ENCODE measurements around the gene LIG1. TPM values are rescaled to one million over a fixed set of nuclear protein-coding genes. Genes with fewer than 3 reads are reported as not detected.

The LIG1 gene
- total and polyA plus RNA-seq, 9 of the 15 experiments (the other 6 are each of a cell fraction or from before 2014, with no cell fraction given), result 9.6 to 114 (median 71.1) TPM

GRCh38 chr19:48190288-48190884, 20.2 kb upstream of the LIG1 start (continued):
- TF ChIP-seq MNT (conservative IDR thresholded peaks at IDR 0.05), result 0 out of 4 replicates have a peak, but pooled peaks of 1 of the 2 experiments have one; percentile 13

DNA sequence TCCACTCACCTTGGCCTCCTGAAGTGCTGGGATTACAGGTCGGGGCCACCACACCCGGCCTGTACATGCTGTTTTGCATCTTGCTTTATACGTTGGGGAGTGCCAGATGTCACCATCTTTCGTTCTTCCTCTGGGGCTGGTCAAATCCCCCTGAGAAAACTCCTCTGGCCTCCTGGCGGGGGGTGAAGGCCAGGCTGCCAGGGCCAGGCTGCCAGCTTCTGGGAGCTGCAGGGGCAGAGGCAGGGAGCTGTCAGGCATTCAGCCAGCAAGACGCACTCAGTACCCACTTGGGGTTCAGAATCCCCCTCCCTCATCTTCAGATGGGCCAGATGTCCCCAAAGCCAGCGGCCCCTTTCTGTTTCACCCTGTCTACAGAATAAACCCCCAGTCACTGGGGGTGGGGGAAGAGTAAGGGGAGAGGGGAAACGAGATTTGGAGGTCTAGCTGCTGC, 16.4 kb upstream of the LIG1 start:
- no peak overlapping the region for H3K27ac ChIP-seq (ENCODE audit: extremely low read depth, low read depth, low read length)
- CTCF ChIA-PET (ENCODE audit: low intra/inter-chr PET ratio), result no interaction called here
- ATAC-seq (no peak), DNase-seq (ENCODE audit: extremely low read depth in 1 of 4, low spot score in 3 of 4) (no peak), FAIRE-seq (no peak)
- 71% methylated on average over 7 of the region's 8 CpGs for WGBS (ENCODE audit: insufficient coverage, low coverage, missing lambda C conversion rate)
- H3K4me2 ChIP-seq (ENCODE audit: insufficient read depth, low read length), result no peak overlapping the region
- H4K20me1 ChIP-seq (replicated peaks; ENCODE audit: control insufficient read depth, insufficient read depth, low read length), result 0 out of 2 replicates have a peak, but pooled peaks cover 2% of the 10 kb centered on the region
- no peak overlapping the region for H3K4me3 ChIP-seq
- no TSS peak for BruUV-seq (replicated peaks)
- H3K4me1 ChIP-seq (replicated peaks in 1 of 2; ENCODE audit: control insufficient read depth in 2 of 2, insufficient read depth in 2 of 2, low read length in 2 of 2), result peaks cover 10 to 11% of the 10 kb centered on the region in 2 experiments; a peak in 4 of 5 replicates
- intact Hi-C loops (cut with micrococcal nuclease), result no loop called here
- in situ Hi-C loops (cut with MboI), result no loop called here
- H3K9ac ChIP-seq (ENCODE audit: insufficient read depth in 1 of 2, low read depth in 2 of 2, low read length in 2 of 2), result peak overlapping the region in 1 of 2 experiments; percentile 73; a peak in 1 of 4 replicates
- POLR2A ChIA-PET, result interaction anchor here (1.1 kb wide), 1 partner anchor 14 kb away, joined by 4 read pairs; no protein-coding TSS in a partner anchor
- H2AFZ ChIP-seq (ENCODE audit: low read depth, low read length), result no peak overlapping the region
- H3K9me3 ChIP-seq (replicated peaks; ENCODE audit: control insufficient read depth, insufficient read depth, low read depth, low read length), result no peaks in the 10 kb centered on the region
- no peaks in the 10 kb centered on the region for H3K9me1 ChIP-seq (ENCODE audit: control insufficient read depth, insufficient read depth, low read length)
- H3K79me2 ChIP-seq (ENCODE audit: control insufficient read depth, insufficient read depth, low read length), result no peaks in the 10 kb centered on the region
- no peaks in the 10 kb centered on the region for H3K27me3 ChIP-seq (ENCODE audit: control insufficient read depth in 2 of 2, insufficient read depth in 2 of 2, low read length in 2 of 2)
- no peaks in the 10 kb centered on the region for H3K36me3 ChIP-seq (ENCODE audit: control insufficient read depth, insufficient read depth, low read length)
- no peak for TF ChIP-seq TCF7 (IDR thresholded peaks at IDR 0.05; ENCODE audit: borderline replicate concordance)
- TF ChIP-seq RAD21 (CRISPR knock-in tag; conservative IDR thresholded peaks at IDR 0.05 in 1 of 2, IDR thresholded peaks at IDR 0.05 in 1 of 2), result no peak
- TF ChIP-seq PTBP1 (IDR thresholded peaks at IDR 0.05; ENCODE audit: low read depth, low read length), result no peak
- no peak for TF ChIP-seq KHSRP (IDR thresholded peaks at IDR 0.05)
- no peak for TF ChIP-seq ZNF197 (CRISPR knock-in tag; IDR thresholded peaks at IDR 0.05; ENCODE audit: low read depth)
- no peak for TF ChIP-seq DEAF1 (CRISPR knock-in tag; IDR thresholded peaks at IDR 0.05)
- TF ChIP-seq, protein P1, sequence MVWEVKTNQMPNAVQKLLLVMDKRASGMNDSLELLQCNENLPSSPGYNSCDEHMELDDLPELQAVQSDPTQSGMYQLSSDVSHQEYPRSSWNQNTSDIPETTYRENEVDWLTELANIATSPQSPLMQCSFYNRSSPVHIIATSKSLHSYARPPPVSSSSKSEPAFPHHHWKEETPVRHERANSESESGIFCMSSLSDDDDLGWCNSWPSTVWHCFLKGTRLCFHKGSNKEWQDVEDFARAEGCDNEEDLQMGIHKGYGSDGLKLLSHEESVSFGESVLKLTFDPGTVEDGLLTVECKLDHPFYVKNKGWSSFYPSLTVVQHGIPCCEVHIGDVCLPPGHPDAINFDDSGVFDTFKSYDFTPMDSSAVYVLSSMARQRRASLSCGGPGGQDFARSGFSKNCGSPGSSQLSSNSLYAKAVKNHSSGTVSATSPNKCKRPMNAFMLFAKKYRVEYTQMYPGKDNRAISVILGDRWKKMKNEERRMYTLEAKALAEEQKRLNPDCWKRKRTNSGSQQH (CRISPR knock-in tag; IDR thresholded peaks at IDR 0.05), result no peak
- no peak for TF ChIP-seq ZNF551 (CRISPR knock-in tag; IDR thresholded peaks at IDR 0.05)
- no peak for TF ChIP-seq ZNF217 (CRISPR knock-in tag; IDR thresholded peaks at IDR 0.05)
- no peak for TF ChIP-seq MNT (conservative IDR thresholded peaks at IDR 0.05)

All from K562 (cell line).